OCI-LY7 (cell line): ENCODE data around the gene TMEM214. TPM values are rescaled to one million over a fixed set of nuclear protein-coding genes. Genes with fewer than 3 reads are reported as not detected.

Source experiments
- BruUV-seq: library from RNA; stranded (reverse); fragments of 400-500 nt; replicated peaks from 2 replicates; lab custom pipeline; 2021; lab: Mats Ljungman, UMichigan
- CTCF ChIA-PET: fragments of 300-600 bp; sonication (Branson Sonifier 250); formaldehyde crosslinking; loops from one replicate; lab custom pipeline; 2022; ENCODE audit warnings: antibody characterized with exemption; ENCODE audit not compliant: unreplicated experiment; lab: Charles Lee
- POLR2A ChIA-PET: fragments of 300-600 bp; sonication (Branson Sonifier 250); formaldehyde crosslinking; loops from one replicate; lab custom pipeline; 2022; ENCODE audit warnings: antibody characterized with exemption; lab: Charles Lee
- DNase-seq: peaks from one replicate; pipeline ENCODE4 v3.0.0-alpha.2; 2015; ENCODE audit warnings: low spot score
- H2AFZ ChIP-seq: fragments of 200-600 bp; sonication (generic), shearing (Covaris generic); 2 replicates; pipeline ENCODE4 v1.6.1; 2014; ENCODE audit warnings: mild to moderate bottlenecking, antibody characterized with exemption, low read length, moderate library complexity
- H3K27ac ChIP-seq: fragments of 200-600 bp; sonication (generic); 2 replicates; pipeline ENCODE4 v1.5.1; 2014; ENCODE audit warnings: mixed run types, low read depth, mild to moderate bottlenecking, moderate library complexity, low read length, inconsistent platforms; ENCODE audit not compliant: poor library complexity, severe bottlenecking
- H3K36me3 ChIP-seq: fragments of 200-600 bp; sonication (generic); 2 replicates; pipeline ENCODE4 v1.6.1; 2014; ENCODE audit warnings: mild to moderate bottlenecking, antibody characterized with exemption, low read length, moderate library complexity, mixed read lengths; ENCODE audit not compliant: insufficient read depth
- H3K4me1 ChIP-seq: fragments of 200-600 bp; sonication (generic); 2 replicates; pipeline ENCODE4 v1.5.1; 2014; ENCODE audit warnings: mild to moderate bottlenecking, low read length; ENCODE audit not compliant: insufficient read depth, poor library complexity, severe bottlenecking
- H3K4me2 ChIP-seq: fragments of 200-600 bp; sonication (generic); 2 replicates; pipeline ENCODE4 v1.6.1; 2014; ENCODE audit warnings: mild to moderate bottlenecking, low read length
- H3K4me3 ChIP-seq: fragments of 200-600 bp; sonication (generic); 2 replicates; pipeline ENCODE4 v1.5.1; 2014; ENCODE audit warnings: mild to moderate bottlenecking, low read depth, low read length; ENCODE audit not compliant: poor library complexity, severe bottlenecking
- H3K79me2 ChIP-seq: fragments of 200-600 bp; sonication (generic); 2 replicates; pipeline ENCODE4 v1.6.1; 2016; ENCODE audit warnings: low read depth, mild to moderate bottlenecking, low read length, moderate library complexity, mixed read lengths; ENCODE audit not compliant: insufficient read depth
- H3K9me2 ChIP-seq: fragments of 200-600 bp; sonication (generic); 2 replicates; pipeline ENCODE4 v1.6.1; 2016; ENCODE audit warnings: mild to moderate bottlenecking, low read length, mixed read lengths; ENCODE audit not compliant: insufficient read depth
- H3K9me3 ChIP-seq: fragments of 200-600 bp; sonication (generic); 2 replicates; pipeline ENCODE4 v1.6.1; 2014; ENCODE audit warnings: mild to moderate bottlenecking, mixed run types, low read length, mixed read lengths
- H4K20me1 ChIP-seq: fragments of 200-600 bp; sonication (generic); 2 replicates; pipeline ENCODE4 v1.6.1; 2014; ENCODE audit warnings: mild to moderate bottlenecking, antibody characterized with exemption, low read length, moderate library complexity, mixed read lengths; ENCODE audit not compliant: insufficient read depth
- EZH2phosphoT487 ChIP-seq: fragments of 200-600 bp; sonication (generic); IDR thresholded peaks from 2 replicates; pipeline ENCODE4 v1.6.1; 2018; ENCODE audit warnings: low read depth, borderline replicate concordance, mild to moderate bottlenecking, mixed run types, antibody characterized with exemption, low read length, moderate library complexity, mixed read lengths
- intact Hi-C: fragments of 100-400 bp; cut with micrococcal nuclease; formaldehyde crosslinking; loops from one replicate; pipeline ENCODE4 v1.10.0; 2022; ENCODE audit not compliant: unreplicated experiment
- total RNA-seq, 2 experiments: library from RNA; depleted of rRNA in 1 of 2; stranded (reverse); fragments of >200 nt in 1 of 2; shearing (Covaris generic) in 1 of 2; gene quantifications; 2 replicates each; pipeline ENCODE4 v1.2.3, GENCODE V29; 2014 to 2022
- TF ChIP-seq, protein P1 (sequence below): fragments of 200-600 bp; sonication (generic); conservative IDR thresholded peaks from 2 replicates; pipeline ENCODE4 v1.5.1; 2014; ENCODE audit warnings: mild to moderate bottlenecking, antibody characterized with exemption, low read length, moderate library complexity, mixed read lengths

The TMEM214 gene
- total RNA-seq, 2 experiments from 2014 or later = 32.0 to 78.6 TPM

DNA sequence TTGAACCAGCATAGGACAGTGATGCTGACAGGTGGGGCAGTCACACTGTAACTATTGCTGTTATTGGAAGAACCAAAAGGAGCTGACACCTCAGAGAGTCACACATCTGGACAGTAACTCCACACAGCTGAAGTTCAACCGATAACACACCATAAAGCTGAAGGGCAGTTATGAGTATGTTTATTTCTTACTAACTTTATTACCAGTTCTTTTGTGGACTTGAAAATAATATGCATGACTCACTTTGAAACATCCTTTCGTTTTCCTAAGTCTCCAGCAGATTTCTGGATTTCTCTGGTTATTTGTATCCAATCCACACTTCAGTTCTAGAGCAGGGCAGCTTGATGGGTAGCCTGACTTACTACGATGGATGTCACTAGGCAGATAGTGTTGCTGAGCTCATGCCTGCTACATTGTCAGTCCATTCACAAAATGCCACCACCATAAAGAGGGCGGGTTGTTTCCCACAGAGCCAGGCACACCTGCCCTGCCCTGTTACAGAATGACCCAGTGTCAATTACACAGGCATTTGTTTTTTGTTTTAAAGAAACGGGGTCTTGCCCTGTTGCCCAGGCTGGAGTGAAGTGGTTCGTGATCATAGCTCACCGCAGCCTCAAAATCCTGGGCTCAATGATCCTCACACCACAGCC lies 10.3 kb downstream of the TMEM214 start:
- ChIA-PET POLR2A (interaction anchor here (1.2 kb wide), 1 partner anchor 43 kb away, joined by 3 read pairs; no protein-coding TSS in a partner anchor), CTCF (no interaction called here)
- Histone ChIP-seq H3K79me2 (no peaks in the 10 kb centered on the region), H3K4me2 (no peak overlapping the region), H3K36me3 (peaks cover 52% of the 10 kb centered on the region), H3K4me3 (no peak overlapping the region), H3K9me2 (no peaks in the 10 kb centered on the region), H3K27ac (no peak overlapping the region), H2AFZ (no peak overlapping the region), H3K9me3 (no peaks in the 10 kb centered on the region), H4K20me1 (no peaks in the 10 kb centered on the region), H3K4me1 (peaks cover 25% of the 10 kb centered on the region)
- intact Hi-C loops = no loop called here
- TF ChIP-seq EZH2phosphoT487 = no peak
- TF ChIP-seq, protein P1, sequence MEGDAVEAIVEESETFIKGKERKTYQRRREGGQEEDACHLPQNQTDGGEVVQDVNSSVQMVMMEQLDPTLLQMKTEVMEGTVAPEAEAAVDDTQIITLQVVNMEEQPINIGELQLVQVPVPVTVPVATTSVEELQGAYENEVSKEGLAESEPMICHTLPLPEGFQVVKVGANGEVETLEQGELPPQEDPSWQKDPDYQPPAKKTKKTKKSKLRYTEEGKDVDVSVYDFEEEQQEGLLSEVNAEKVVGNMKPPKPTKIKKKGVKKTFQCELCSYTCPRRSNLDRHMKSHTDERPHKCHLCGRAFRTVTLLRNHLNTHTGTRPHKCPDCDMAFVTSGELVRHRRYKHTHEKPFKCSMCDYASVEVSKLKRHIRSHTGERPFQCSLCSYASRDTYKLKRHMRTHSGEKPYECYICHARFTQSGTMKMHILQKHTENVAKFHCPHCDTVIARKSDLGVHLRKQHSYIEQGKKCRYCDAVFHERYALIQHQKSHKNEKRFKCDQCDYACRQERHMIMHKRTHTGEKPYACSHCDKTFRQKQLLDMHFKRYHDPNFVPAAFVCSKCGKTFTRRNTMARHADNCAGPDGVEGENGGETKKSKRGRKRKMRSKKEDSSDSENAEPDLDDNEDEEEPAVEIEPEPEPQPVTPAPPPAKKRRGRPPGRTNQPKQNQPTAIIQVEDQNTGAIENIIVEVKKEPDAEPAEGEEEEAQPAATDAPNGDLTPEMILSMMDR = no peak
- no TSS peak for BruUV-seq
- no peak for DNase-seq

DNA sequence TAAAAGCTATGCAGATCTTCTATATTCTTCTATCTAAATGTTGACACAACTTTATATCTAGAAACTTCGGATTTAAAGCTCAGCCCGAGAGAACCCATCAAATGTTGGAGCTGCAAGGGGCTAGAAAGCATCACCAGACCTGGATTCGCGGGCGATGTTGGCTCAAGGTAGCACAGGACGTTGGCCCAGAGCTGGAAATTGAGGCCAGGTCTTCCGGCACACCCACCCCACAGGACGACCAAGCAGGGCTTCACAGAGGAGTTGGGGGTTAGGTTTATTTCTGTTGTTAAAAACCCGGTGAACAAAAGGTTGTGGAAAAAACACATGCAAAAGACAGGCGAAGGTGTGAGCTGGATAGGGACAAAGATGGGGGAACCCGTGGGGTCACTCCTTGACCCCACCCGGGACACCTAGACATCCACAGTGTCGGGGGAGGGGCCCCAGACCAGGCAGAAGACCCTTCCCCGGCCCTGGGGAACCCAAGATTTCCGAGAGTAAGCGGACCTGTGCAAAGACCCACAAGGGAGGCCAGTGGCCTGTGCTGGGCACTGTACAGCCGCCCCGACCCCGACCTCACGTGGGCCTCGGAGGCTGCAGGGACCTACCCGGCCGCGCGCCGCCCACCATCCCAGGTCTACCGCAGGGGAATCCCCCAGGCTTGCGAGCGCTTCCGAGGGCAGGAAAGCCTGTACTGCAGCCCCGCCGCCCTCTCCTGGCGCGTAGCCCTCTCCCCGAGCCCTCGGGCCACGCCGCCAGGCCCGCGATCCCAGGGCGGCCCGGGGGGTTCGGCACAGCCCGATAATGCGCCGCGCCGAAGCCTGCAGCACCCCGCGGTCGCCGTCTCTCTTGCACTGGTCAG lies 16.9 kb downstream of the TMEM214 start:
- H3K4me3 ChIP-seq = peak overlapping the region; percentile 90
- intact Hi-C loops = loop anchor here (1.0 to 5.0 kb wide), 3 partner anchors 17 to 307 kb away; partner anchors contain the start of genes GTF3C2 and TMEM214
- peak overlapping the region; percentile 84 for H2AFZ ChIP-seq
- peaks cover 20% of the 10 kb centered on the region for H3K4me1 ChIP-seq
- TF ChIP-seq, protein P1 = no peak
- no peak for TF ChIP-seq EZH2phosphoT487
- H3K9me2 ChIP-seq = no peaks in the 10 kb centered on the region
- POLR2A ChIA-PET = interaction anchor here (0.6 to 3.5 kb wide), 9 partner anchors 8 to 397 kb away, joined by 3 to 29 read pairs (median 6); partner anchors contain the start of genes OST4 and TMEM214
- peaks cover 16% of the 10 kb centered on the region; the same call in 1 of the 2 replicates for H3K36me3 ChIP-seq
- DNase-seq = peak; percentile 61
- peak overlapping the region; percentile 90 for H3K4me2 ChIP-seq
- BruUV-seq = no TSS peak
- H4K20me1 ChIP-seq = no peaks in the 10 kb centered on the region
- peak overlapping the region; percentile 89 for H3K27ac ChIP-seq
- H3K9me3 ChIP-seq = no peaks in the 10 kb centered on the region
- CTCF ChIA-PET = no interaction called here
- H3K79me2 ChIP-seq = no peaks in the 10 kb centered on the region
